DMS79 (cell line): ENCODE measurements around the gene ACOX3.

Experiments
- DNase-seq: peaks from one replicate; lab custom pipeline; 2025; lab: John Stamatoyannopoulos, UW

Gene ACOX3

DNA sequence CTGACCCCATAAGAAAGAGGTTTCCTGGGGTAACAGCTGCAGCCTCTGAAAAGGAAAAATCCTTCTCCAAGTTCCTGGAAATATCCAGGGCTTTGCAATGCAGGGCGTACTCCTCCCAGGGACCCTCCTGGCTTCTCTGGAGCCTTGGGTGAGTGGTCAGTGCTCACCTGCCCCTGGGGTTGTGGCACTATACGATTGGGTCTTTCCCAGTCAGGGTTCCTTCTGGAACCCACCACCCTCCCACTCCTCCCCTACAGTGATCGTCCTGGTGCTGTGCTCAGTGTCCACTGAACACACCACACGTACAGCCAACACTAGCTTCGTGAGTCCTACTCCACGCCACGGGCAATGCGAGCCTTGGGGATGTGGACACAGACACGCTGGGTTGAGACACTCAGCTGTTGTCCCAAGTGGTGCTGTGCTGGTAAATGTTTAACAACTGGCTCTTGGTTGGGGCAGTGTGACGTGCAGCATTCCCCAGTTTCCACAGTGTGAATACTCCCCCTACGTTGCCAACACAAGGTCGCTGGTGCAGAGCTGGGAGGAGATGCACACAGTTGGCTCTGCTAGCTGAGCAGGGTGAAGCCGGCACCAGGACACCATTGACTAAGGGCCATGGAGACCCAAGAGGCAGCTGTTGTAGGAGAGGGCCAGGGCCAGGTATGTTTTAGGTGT lies 105.6 kb downstream of the ACOX3 start:
- no peak for DNase-seq

DNA sequence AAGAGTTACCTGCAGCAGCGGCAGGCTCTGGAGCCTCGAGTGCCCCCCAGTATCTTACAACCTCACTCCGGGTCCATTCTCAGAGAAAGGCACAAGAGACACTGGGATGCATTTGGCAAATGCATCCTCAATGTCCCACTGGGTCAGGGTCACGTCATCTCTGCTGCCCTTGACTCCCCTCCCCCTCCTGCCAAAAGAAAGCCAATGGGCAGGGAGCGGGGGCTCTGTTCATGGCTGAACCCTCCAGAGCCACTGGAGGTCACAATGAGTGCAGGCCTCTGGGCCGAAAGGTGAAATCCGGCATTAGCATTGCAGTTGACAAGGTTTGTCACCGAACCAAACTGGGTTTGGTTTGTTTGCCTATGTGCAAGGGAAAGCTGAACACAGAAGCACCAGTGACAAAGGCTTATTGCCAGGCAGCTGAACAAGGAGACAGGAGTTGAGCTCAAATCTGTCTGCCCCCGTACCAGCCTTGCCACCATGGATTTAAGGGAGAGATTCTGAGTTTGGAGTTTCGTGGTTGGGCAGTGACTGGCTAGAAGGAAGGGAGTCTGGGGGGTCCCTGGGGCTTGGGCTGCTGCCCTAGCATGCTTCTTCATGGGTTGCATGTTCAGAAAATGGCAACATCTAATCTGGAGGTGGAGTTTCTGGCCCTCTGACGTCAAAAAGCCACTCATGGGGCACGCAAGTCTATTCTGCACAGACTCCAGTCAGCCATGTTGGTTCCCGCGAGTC lies 106.6 kb downstream of the ACOX3 start:
- DNase-seq, result no peak

DNA sequence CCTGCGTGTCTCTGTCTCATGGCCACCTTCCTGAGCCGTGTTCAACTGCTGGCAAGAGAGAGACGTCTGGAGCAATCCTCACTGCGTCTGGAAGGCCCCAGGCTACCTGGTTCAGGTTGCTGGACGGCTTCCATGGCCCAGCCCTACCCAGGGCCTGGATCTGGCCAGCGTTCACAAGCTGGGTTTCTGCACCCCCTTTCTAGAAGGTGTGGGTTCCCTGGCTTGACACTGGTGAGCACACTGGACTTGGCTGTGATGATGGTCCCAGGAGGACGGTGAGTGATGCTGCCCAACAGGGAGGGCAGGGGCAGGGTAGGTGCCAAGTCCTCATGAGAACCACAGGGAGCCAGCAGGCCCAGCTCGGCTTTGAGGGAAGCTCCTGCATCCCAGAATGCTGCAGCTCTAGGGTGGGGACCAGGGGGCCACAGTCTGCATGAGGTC lies 107.6 kb downstream of the ACOX3 start:
- DNase-seq, result no peak

DNA sequence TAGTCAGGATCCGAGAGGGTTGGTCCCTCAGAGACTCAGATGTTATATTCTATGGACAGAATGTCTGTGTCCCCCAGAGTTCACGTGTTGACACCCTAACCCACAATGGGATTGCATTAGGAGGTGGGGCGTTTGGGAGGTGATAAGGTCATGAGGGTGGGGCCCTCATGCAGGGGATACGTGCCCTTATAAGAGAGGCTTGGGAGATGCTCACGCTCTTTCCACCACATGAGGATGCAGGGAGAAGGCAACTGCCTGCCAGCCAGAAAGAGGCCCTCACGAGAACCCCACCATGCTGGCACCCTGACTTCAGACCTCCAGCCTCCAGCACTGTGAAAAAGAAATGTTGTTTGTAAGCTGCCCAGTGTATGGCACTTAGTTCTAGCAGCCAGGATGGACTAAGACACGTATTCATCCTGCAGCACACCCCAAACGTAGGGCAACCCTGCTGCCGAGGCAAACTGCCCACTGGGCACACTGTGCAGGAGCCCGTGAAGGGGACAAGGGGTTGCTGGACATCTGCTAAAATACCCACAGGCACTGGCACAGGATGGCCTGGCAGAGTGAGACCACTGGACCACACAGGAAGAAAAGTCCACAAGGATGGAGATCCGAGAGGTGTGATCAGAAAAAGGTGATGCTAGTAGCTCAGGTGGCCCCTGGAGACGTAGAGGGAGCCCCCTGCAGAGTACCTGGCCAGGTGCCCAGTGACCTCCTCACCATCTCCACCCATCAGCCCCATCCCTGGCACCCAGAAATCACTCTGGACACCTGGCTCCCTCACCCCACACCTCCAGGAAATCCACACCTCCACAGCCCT lies 108.3 kb downstream of the ACOX3 start:
- DNase-seq, result no peak

DNA sequence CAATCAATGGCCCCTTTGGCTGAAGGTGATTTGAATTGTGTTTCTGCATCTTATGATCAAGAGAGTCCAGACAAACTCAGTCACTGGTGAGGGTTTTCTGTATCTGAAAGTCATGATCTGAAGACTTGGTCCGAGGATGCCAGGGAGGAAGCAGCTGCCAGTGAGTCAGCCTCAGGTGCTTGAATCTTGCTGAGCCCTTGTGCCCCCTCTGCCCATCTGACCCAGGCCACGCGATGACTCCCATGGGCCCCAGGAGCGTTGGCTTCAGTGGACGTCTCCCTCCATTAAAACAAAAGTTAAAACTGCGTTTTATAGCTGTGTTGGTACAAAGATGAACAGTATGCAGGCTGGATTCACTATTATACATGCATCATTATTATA lies 109.0 kb downstream of the ACOX3 start:
- DNase-seq, result no peak

DNA sequence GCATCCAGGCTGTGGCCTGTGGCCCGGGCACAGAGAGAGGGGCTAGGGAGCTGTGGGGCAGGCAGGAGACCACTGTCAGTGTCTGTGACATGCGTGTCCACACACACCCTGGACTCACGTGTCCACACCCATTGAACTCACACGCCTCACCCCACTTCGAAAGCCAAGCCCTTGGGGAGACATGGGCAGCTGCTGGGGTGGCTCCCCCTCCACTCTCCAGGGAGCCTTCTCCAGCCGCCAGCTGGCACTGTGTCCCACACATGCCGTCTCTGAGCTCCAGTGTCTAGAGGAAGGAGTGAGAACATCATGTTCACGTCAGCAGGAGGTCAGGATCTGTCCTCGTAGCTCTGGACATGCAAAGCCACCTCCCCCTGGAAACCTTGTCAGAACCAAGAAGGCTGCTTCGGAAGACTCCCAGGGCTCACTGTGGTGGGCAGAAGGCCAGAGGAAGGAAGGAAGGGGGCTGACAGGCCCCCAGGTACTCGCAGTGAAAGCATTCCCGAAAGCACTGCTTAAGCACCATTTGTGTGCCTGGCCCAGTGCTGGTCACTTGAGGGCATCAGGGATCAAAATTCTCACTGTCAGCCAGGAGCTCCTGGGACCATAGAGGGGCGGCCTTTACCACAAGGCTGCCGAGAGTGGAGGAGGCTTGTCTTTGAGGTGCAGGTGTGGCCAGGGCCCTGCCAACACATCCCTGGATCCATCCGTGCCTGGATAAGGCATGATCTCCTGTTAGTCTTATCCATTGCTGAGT lies 109.5 kb downstream of the ACOX3 start:
- DNase-seq, result no peak

DNA sequence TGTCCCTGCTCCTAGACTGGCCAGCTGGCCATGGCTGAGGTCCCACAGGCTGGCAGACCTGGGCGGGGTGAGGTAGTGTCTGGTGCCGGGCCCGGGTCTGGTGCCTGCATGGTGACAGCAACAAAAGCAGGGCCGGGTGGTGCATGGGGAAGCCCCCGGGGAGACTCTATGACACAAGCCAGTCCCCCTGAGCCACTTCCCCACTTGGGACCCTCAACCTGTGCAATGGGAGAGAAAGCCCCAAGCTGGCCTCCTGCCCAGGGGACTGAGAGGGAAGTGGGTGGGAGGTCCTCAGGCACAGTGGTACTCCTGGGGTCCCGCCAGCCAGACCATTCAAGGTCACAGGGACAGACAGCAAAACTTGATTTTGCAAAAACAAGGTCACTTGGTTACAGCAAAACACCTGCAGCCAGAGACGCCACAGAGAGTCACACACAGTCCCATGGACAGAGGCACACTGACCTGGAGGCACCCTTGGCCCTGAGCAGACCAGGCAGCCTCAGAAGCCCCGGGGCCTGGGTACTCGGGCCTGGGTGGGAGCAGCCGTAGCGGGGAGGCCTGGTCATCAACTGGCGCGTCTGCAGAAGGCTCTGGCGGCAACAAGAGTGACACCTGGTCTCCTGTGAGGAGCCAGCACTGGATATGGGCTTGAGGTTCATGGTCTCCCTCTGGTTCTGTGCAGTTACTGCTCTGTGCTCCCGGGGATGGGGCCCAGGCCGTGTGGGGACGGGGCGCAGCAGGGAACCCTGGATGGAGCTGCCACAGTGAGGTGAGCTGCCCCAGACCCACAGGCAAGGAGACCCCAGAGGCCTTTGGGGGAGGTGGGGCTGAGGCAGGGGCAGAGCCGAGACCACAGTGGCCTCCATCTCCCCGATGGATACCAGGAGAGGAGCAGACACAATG lies 110.4 kb downstream of the ACOX3 start:
- DNase-seq, result no peak

DNA sequence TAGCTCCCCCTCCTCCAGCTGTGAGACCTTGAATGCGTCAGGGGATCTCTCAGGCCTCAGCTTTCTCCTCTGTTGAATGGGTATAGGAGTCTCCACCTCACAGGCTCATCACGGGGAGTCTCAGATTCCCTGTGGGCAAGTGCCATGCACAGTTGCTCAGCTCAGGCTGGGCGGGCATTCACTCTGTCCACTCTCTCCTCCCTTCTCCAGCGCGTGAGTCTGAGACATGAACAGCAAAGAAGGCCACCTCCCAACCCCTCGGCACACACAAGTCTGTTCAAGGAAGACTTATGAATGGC lies 111.0 kb downstream of the ACOX3 start:
- DNase-seq, result no peak

DNA sequence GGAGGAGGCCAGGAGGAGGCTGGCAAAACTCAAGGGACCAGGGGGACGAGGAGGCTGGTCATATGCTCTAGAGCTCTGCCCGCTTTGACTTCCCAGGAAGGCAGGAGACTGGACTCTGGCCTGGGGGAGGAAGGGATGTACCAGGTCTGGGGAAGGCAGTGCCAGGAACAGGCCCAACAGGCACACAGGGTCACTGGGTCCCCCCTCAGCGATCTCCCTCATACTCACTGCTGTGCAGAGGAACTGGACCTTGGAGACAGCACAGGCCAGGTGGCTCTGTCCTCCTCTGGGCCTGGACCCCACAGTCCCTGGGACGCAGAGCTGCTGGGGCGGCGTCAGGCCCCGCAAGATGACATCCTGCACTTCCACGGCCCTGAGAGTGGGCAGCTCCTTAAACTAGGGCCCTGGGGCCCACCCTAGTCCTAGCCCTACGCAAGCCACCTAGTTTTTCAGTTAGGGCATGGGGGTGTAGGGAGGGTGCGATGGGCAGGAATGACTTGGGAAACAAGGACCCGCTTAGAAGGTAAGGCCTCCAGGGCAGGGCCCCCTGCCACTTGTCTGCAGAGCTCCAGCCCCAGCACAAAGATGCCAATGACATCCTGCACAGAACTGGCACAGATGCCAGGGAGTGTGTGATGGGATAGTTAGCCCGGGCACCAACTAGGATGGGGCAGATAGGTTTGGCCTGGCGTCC lies 111.5 kb downstream of the ACOX3 start:
- DNase-seq, result no peak

DNA sequence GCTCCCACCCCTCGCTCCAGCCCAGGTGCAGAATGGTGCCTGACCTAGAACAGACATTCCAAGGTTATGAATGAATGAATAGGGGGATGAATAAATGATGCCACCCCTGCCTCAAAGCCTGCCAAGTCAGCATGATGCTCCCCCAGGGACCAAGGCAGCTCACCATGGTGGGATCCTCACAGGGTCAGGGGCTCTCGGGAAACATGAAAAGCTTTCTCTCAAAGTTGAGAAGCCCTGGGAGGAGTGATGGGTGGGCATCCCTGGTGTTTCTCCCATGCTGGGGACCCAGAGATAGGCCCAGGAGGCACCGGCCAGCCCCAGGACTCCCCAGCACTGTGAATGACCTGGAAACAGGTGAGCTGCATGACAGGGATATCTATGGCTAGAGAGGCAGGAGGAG lies 112.1 kb downstream of the ACOX3 start:
- DNase-seq, result no peak

DNA sequence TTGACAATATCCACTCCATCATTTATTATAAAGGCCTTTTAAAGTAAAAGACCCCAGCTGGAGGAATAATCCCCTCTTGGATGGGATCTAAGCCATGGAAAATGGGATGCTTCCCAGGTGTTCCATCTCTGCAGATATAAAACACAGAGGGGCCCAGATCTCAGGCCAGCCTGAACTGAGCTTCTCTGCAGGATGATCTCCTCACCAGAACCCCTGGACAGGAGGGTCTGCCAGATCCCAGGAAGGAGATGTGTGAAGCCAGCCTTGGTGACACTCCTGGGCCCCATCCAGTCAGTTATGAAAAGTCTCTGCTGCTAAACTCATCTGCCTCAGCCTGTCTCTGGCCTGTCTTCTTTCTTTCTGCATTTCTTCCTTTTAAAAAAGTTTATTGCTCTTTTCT lies 114.3 kb downstream of the ACOX3 start:
- no peak for DNase-seq

DNA sequence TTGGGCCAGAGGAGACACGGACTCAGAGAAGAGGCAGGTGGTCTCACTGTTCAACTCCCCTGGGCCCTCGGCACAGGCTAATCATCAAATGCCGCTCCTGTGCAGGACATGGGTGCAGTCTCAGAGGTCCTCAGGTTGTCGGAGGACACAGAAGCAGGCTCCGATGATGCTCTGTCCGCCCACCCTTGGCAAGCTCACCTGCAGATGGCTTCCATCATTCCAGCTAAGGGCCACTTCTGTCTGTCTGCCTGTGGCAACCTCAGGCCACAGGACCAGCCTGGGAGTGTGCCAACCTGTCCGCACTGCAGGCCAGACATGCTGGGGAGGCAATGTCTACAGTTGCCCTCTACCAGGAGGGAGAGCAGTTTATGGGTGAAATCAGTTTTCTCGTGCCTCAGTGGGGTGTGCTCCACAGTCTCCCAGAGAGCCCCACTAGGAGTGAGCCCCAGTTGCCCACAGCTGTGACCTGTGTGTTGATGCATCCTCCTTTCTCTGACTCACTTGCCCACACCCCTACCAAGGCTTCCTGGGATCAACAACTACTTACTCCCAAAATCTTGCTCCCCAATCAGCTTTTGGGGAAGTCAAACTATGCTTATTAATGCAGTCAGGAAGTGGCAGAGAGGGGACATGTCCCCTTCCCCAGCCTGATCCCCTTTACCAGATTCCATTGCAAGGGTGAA lies 115.1 kb downstream of the ACOX3 start:
- DNase-seq, result no peak

DNA sequence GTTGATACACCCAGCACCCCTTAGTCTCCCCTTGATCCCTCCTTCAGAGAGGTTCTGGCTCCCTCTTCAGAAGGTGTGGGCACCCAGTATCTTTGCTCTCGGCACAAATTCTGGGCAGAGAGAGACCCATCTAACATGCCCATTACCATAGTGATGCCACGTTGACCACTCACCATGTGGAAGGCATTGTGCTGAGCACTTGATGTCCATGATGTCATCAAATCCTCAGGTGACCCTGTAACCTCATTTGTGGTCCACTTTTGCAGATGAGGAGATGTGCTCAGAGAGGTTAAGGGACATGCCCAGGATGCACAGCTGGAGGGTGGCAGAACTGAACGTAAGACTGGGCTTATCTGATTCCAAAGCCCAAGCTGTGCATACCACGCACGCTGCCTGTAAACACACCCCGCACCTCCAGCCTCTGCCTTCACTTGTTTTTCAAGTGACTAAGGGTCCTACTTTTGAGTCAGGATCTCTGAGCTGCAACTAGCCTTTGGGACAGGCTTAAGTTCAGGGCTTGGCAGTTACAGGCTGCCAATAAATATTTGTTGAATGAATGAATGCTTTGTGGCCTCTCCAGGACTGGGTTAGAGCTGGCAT lies 115.8 kb downstream of the ACOX3 start:
- DNase-seq, result no peak

DNA sequence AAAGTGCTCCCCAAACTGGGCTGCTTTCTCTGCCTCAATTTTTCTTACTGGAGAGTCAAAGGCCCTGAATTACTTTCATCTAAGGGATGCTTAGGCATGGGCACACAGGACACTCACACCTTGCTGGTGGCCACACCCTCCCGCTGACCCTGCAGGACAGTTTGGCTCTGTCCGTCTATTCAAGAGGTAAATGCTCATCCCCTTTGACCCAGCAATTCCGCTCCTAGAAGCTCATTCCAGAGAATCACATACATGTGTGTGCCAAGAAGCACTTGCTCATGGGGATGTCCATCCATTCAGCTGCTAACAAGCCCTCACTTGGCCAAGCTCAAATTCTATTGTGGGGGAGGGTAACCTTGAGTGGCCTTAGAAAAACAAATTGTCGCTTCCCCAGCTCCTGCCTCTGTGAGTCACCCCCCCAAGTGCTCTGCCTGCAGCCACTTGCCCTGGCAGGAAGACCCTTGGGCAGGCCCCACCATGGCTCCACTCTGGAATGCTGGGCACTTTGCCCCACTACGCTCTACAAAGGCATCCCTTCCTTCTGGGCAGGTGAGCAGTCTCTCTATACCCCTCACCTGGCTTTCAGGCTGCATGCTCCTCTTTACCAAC lies 116.5 kb downstream of the ACOX3 start:
- DNase-seq, result no peak

DNA sequence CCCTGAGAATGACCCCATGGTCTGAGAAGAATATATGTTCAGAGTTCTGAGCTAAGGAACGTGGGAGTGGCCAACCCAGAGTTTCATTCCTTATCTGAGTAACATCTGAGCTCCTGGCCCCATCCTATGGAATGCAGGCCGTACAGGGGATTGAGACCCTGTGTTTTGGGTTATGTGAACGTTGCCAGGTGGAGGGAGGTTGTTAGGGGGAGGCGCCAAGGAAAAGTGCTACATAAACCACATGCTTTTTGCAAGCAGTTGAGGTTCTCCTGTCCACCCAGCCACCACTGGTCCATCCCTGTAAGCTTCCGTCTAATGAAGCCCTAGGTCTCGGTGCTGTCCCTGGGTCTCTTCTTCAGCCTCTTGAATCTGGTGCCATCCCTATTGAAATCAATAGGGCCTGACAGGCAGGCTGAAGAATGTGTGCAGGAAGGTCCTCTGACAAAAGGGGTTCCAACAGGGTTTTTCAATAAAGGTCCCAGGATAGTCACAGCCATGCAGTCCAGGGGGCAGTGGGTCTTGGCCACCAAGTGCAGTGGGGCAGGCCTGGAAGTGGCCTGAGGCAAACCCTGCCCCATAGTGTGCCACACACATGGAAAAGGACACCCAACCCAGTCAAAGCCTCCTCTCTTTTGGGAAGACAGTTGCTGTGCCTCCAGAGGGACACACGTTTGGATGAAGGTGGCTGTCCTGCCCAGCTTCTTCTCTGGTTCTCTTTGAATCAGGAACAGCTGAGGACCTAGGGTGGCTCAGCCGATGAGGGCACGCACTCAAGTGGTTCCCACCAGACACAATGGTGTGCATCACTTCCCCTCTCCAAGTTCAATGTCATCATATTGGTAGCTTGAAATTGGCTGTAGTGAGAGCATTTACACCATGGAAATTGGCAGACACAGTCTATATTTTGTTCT lies 117.5 kb downstream of the ACOX3 start:
- no peak for DNase-seq

DNA sequence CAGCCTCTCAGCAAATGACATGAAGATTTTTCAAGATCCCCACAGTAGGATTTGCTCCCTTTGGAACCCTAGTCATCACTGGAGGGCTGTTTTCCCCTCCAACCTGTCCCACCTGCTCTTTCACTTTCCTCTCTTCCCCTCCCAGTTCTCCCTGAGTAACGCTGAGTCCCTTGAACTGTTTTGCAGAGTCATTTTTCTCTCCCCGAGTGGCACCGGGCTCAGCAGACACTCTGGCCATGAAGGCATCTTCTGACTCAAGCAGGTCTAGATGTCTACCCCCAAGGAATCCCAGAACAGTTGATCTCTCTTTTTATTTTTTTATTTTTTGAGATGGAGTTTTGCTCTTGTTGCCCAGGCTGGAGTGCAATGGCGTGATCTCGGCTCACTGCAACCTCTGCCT lies 118.8 kb downstream of the ACOX3 start:
- DNase-seq, result no peak

DNA sequence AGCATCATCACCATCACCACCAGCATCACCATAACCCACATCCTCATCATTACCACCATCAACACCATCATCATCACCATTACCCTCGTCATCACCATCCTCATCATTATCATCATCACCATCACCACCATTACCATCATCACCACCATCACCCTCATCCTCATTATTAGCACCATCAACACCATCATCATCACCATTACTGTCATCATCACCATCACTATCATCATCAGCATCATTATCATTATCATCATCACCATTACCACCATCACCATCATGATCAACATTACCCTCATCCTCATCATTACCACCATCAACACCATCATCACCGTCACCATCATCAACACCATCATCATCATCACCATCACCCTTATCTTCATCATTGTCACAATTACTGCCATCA lies 119.3 kb downstream of the ACOX3 start:
- DNase-seq, result no peak

DNA sequence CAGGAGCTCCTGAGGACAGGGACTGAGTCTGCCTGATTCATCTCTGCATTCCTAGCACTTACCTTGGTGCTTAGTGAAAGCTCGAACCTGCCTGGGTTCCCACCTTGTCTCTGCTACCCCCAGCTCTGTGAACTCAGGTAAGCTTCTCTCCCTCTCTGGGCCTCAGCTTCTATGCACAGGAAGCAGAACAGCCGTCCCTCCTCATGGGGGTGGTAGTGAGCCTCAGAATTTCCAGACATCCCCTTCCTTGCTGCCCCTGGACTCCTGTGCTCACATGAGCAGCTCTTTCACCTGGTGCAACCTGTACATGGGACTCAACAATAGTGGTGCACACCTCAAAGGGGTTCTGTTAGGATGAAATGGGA lies 120.2 kb downstream of the ACOX3 start:
- no peak for DNase-seq
